OCI-LY1 (cell line): Measurements from ENCODE around the gene IL4R.

Source experiments
- EZH2 ChIP-seq: fragments of 200-600 bp; sonication (generic), shearing (Covaris generic); IDR thresholded peaks from 2 replicates; pipeline ENCODE4 v1.8.0; 2017; ENCODE audit warnings: borderline replicate concordance, mixed run types, mild to moderate bottlenecking, antibody characterized with exemption, low read length, moderate library complexity, mixed read lengths
- TF ChIP-seq, protein P1 (sequence below): fragments of 200-600 bp; sonication (generic), shearing (Covaris generic); IDR thresholded peaks from 2 replicates; pipeline ENCODE4 v1.5.1; 2017; ENCODE audit warnings: mild to moderate bottlenecking, antibody characterized with exemption, low read length, moderate library complexity, mixed read lengths

DNA sequence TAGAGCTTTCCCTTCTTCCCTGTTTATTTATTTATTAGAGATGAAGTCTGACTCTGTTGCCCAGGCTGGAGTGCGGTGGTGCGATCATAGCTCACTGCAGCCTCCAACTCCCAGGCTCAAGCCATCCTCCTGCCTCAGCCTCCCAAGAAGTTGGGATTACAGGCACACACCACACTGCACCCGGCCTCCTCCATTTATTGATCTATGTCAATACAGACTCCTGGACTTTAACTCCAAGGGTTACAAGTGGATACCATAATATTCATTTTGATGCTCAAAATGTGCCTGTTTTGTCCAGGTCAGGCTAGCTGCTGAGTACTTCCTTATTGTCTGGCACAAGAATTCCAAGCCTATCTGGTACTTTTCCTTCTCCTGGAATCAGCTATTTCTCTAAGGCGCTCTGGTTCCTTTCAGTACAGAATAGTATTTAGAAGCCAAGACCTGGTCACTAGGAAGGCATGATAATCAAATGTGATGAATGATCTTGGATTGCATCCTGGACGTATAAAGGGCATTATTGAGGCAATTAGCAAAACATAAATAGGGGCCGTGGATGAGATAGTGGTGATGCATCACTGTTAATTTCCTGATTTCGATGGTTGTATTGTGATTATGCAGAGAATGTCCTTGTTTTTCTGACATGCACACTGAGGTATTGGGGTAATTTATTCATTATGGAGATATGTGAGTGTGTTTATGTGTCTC, 21.7 kb downstream of the IL4R start:
- TF ChIP-seq, protein P1, sequence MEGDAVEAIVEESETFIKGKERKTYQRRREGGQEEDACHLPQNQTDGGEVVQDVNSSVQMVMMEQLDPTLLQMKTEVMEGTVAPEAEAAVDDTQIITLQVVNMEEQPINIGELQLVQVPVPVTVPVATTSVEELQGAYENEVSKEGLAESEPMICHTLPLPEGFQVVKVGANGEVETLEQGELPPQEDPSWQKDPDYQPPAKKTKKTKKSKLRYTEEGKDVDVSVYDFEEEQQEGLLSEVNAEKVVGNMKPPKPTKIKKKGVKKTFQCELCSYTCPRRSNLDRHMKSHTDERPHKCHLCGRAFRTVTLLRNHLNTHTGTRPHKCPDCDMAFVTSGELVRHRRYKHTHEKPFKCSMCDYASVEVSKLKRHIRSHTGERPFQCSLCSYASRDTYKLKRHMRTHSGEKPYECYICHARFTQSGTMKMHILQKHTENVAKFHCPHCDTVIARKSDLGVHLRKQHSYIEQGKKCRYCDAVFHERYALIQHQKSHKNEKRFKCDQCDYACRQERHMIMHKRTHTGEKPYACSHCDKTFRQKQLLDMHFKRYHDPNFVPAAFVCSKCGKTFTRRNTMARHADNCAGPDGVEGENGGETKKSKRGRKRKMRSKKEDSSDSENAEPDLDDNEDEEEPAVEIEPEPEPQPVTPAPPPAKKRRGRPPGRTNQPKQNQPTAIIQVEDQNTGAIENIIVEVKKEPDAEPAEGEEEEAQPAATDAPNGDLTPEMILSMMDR: no peak
- no peak for TF ChIP-seq EZH2
